GM12878 (cell line): ENCODE results near the gene GGCT. TPM values are rescaled to one million over a fixed set of nuclear protein-coding genes. Genes with fewer than 3 reads are reported as not detected.

Experiments
- BACH1 ChIP-seq: fragments of 450-650 bp; IDR thresholded peaks from 2 replicates; pipeline ENCODE4 v1.6.1; 2017; ENCODE audit warnings: mild to moderate bottlenecking, borderline replicate concordance
- BMI1 ChIP-seq: fragments of 450-650 bp; IDR thresholded peaks from 2 replicates; pipeline ENCODE4 v1.6.1; 2016; ENCODE audit warnings: mild to moderate bottlenecking, moderate library complexity, borderline replicate concordance
- CBX3 ChIP-seq: fragments of 200-600 bp; sonication (generic); IDR thresholded peaks from 2 replicates; pipeline ENCODE4 v1.6.1; 2016; ENCODE audit warnings: low read depth, borderline replicate concordance
- IRF4 ChIP-seq: IDR thresholded peaks from 2 replicates; pipeline ENCODE4 v1.6.1; 2011; ENCODE audit warnings: low read depth, low read length
- JUND ChIP-seq: IDR thresholded peaks from 2 replicates; pipeline ENCODE4 v1.6.1; 2012; ENCODE audit warnings: low read depth, mild to moderate bottlenecking, low read length, improper control_type of control experiment, moderate library complexity
- KAT2A ChIP-seq: conservative IDR thresholded peaks from 2 replicates; pipeline ENCODE4 v1.6.1; 2011; ENCODE audit warnings: low read depth, low read length; ENCODE audit not compliant: control insufficient read depth
- MLLT1 ChIP-seq: fragments of 450-650 bp; IDR thresholded peaks from 2 replicates; pipeline ENCODE4 v1.6.1; 2016; ENCODE audit warnings: mild to moderate bottlenecking
- MTA2 ChIP-seq: fragments of 450-650 bp; IDR thresholded peaks from 2 replicates; pipeline ENCODE4 v1.6.1; 2016; ENCODE audit warnings: low read depth, mild to moderate bottlenecking, moderate library complexity
- MXI1 ChIP-seq: fragments of 150-350 bp; IDR thresholded peaks from 2 replicates; pipeline ENCODE4 v1.6.1; 2011; ENCODE audit warnings: low read depth, mild to moderate bottlenecking, inconsistent platforms, low read length, improper control_type of control experiment
- NFXL1 ChIP-seq: fragments of 450-650 bp; IDR thresholded peaks from 2 replicates; pipeline ENCODE4 v1.6.1; 2017; ENCODE audit warnings: antibody characterized with exemption, mild to moderate bottlenecking, borderline replicate concordance
- NFYB ChIP-seq: IDR thresholded peaks from 2 replicates; pipeline ENCODE4 v1.6.1; 2011; ENCODE audit warnings: low read depth, mild to moderate bottlenecking, low read length, improper control_type of control experiment, moderate library complexity; ENCODE audit not compliant: insufficient read depth
- NR2F1 ChIP-seq: fragments of 450-650 bp; conservative IDR thresholded peaks from 2 replicates; pipeline ENCODE4 v1.6.1; 2017; ENCODE audit warnings: mild to moderate bottlenecking
- NRF1 ChIP-seq: conservative IDR thresholded peaks from 2 replicates; pipeline ENCODE4 v1.6.1; 2011; ENCODE audit warnings: mild to moderate bottlenecking, low read depth, low read length, improper control_type of control experiment
- PAX8 ChIP-seq: fragments of 450-650 bp; IDR thresholded peaks from 2 replicates; pipeline ENCODE4 v1.6.1; 2017; ENCODE audit warnings: mild to moderate bottlenecking, moderate library complexity
- RAD51 ChIP-seq: fragments of 450-650 bp; IDR thresholded peaks from 2 replicates; pipeline ENCODE4 v1.6.1; 2016; ENCODE audit warnings: moderate library complexity, mild to moderate bottlenecking, inconsistent platforms
- RB1 ChIP-seq: fragments of 450-650 bp; formaldehyde crosslinking; IDR thresholded peaks from 2 replicates; pipeline ENCODE4 v1.6.1; 2017; ENCODE audit warnings: mild to moderate bottlenecking, borderline replicate concordance
- RELA ChIP-seq: fragments of 450-650 bp; IDR thresholded peaks from 2 replicates; pipeline ENCODE4 v1.8.0; 2014; ENCODE audit warnings: borderline replicate concordance; ENCODE audit not compliant: partially characterized antibody
- RUNX3 ChIP-seq: IDR thresholded peaks from 2 replicates; pipeline ENCODE4 v1.6.1; 2012; ENCODE audit warnings: low read length, inconsistent platforms
- SIN3A ChIP-seq: IDR thresholded peaks from 2 replicates; pipeline ENCODE4 v1.6.1; 2012; ENCODE audit warnings: low read depth, low read length, improper control_type of control experiment
- SMARCA5 ChIP-seq: fragments of 450-650 bp; IDR thresholded peaks from 2 replicates; pipeline ENCODE4 v1.6.1; 2017; ENCODE audit warnings: mild to moderate bottlenecking
- SP1 ChIP-seq: IDR thresholded peaks from one replicate; pipeline ENCODE4 v1.6.1; 2011; ENCODE audit warnings: low read depth, low read length
- SRF ChIP-seq, 2 experiments: IDR thresholded peaks; 2 replicates each; pipeline ENCODE4 v1.6.1; 2011; ENCODE audit warnings: low read depth in 2 of 2, low read length in 2 of 2, mild to moderate bottlenecking in 1 of 2, moderate library complexity in 1 of 2
- SUZ12 ChIP-seq: fragments of 200-600 bp; sonication (generic); IDR thresholded peaks from one replicate; pipeline ENCODE4 v1.6.1; 2018; ENCODE audit warnings: antibody characterized with exemption, mild to moderate bottlenecking; ENCODE audit not compliant: unreplicated experiment
- YBX1 ChIP-seq: fragments of 450-650 bp; IDR thresholded peaks from 2 replicates; pipeline ENCODE4 v1.6.1; 2016; ENCODE audit warnings: antibody characterized with exemption
- ZBED1 ChIP-seq: IDR thresholded peaks from 2 replicates; pipeline ENCODE4 v1.6.1; 2016; ENCODE audit warnings: borderline replicate concordance
- ZNF24 ChIP-seq: fragments of 450-650 bp; IDR thresholded peaks from 2 replicates; pipeline ENCODE4 v1.6.1; 2017; ENCODE audit warnings: antibody characterized with exemption, mild to moderate bottlenecking
- ZNF687 ChIP-seq: fragments of 450-650 bp; IDR thresholded peaks from 2 replicates; pipeline ENCODE4 v1.6.1; 2017; ENCODE audit warnings: mild to moderate bottlenecking, moderate library complexity
- ZZZ3 ChIP-seq: IDR thresholded peaks from 2 replicates; pipeline ENCODE4 v1.6.1; 2011; ENCODE audit warnings: low read depth; ENCODE audit not compliant: control insufficient read depth, insufficient read length
- polyA plus RNA-seq, 11 experiments: library from polyadenylated mRNA; depleted of rRNA in 4 of 11; unstranded in 6 of 11; stranded (reverse) in 5 of 11; fragments of >200 nt; fragmentation: Nextera tagmentation in 4 of 11; fragmentation: Illumina TruSeq in 1 of 11; extraction: Ambion mirVana in 4 of 11; extraction: Trizol in 1 of 11; gene quantifications; 1 replicate in 1 of 11; 2 replicates in 10 of 11; pipeline versions ENCODE4 v1.2.1 to v1.2.3, GENCODE V29; 2011 to 2016; ENCODE audit warnings: inconsistent platforms in 2 of 11, missing spikeins in 2 of 11, low read depth in 1 of 11
- total RNA-seq, 4 experiments: library from RNA; depleted of rRNA in 3 of 4; stranded (reverse); fragments of >200 nt in 3 of 4; fragmentation: Illumina TruSeq in 1 of 4; extraction: Trizol in 1 of 4; gene quantifications; 2 replicates each; pipeline versions ENCODE4 v1.2.1 to v1.2.3, GENCODE V29; 2013 to 2021

Gene GGCT
- total and polyA plus RNA-seq, 10 of the 15 experiments (the other 5 are each of a cell fraction or from before 2014, with no cell fraction given), result 57.0 to 215 (median 92.3) TPM

GRCh38 chr7:30463405-30464145 is 41.1 kb downstream of the GGCT start (continued):
- TF ChIP-seq ZZZ3, result no peak
- TF ChIP-seq BMI1, result no peak
- no peak for TF ChIP-seq RB1
- no peak for TF ChIP-seq CBX3
- TF ChIP-seq YBX1, result no peak
- no peak for TF ChIP-seq SMARCA5
- no peak for TF ChIP-seq NFXL1
- TF ChIP-seq MLLT1, result peak; percentile 53; the same call in 1 of the 2 replicates
- TF ChIP-seq NRF1, result no peak
- TF ChIP-seq RELA, result no peak
- TF ChIP-seq ZNF24, result no peak
- TF ChIP-seq ZBED1, result no peak
- TF ChIP-seq RUNX3, result peak; percentile 97
- TF ChIP-seq SIN3A, result no peak
- TF ChIP-seq MTA2, result no peak
- no peak for TF ChIP-seq SP1
- TF ChIP-seq KAT2A, result no peak
- no peak for TF ChIP-seq ZNF687
- no peak; the same call in 1 of the 2 replicates for TF ChIP-seq NR2F1
- TF ChIP-seq JUND, result no peak
- no peak for TF ChIP-seq MXI1
- TF ChIP-seq PAX8, result no peak
- no peak for TF ChIP-seq NFYB
- no peak for TF ChIP-seq RAD51
- TF ChIP-seq IRF4, result 0 out of 2 replicates have a peak, but pooled peaks have one; percentile 13
- TF ChIP-seq SRF (IDR thresholded peaks at IDR 0.05; ENCODE audit: low read depth in 2 of 2, low read length in 2 of 2), result no peak
- TF ChIP-seq SUZ12, result no peak
- TF ChIP-seq BACH1, result no peak
